ENCODE results near the gene ZBTB11.

GRCh38 chr3:101667844-101668243 is 9.1 kb downstream of the ZBTB11 start:
- TF ChIP-seq CTCF (IDR thresholded peaks at IDR 0.05) (no peak), EZH2 (IDR thresholded peaks at IDR 0.05) (no peak), EZH2phosphoT487 (IDR thresholded peaks at IDR 0.05) (no peak)

Data from neural progenitor cell (in vitro differentiated cells).